Smooth muscle cell (in vitro differentiated cells): ENCODE measurements around the gene OR5H1. TPM values are rescaled to one million over a fixed set of nuclear protein-coding genes. Genes with fewer than 3 reads are reported as not detected.

ENCODE experiments used
- DNase-seq: peaks from one replicate; lab custom pipeline; 2025; ENCODE audit not compliant: unreplicated experiment; lab: John Stamatoyannopoulos, UW
- H2AFZ ChIP-seq: fragments of 200-600 bp; sonication (generic); 2 replicates; pipeline ENCODE4 v1.6.0; 2016; ENCODE audit warnings: antibody characterized with exemption, low read depth, mild to moderate bottlenecking
- H3F3A ChIP-seq: fragments of 200-600 bp; sonication (generic); 2 replicates; pipeline ENCODE4 v1.6.0; 2017; ENCODE audit warnings: antibody characterized with exemption, low read depth
- H3K27ac ChIP-seq: fragments of 200-600 bp; sonication (generic); 2 replicates; pipeline ENCODE4 v1.5.1; 2016; ENCODE audit warnings: low read depth, mild to moderate bottlenecking
- H3K27me3 ChIP-seq: fragments of 200-600 bp; sonication (generic); 2 replicates; pipeline ENCODE4 v1.6.1; 2016; ENCODE audit warnings: low read depth, mild to moderate bottlenecking
- H3K36me3 ChIP-seq: fragments of 200-600 bp; sonication (generic); 2 replicates; pipeline ENCODE4 v1.5.1; 2016; ENCODE audit warnings: low read depth
- H3K4me1 ChIP-seq: fragments of 200-600 bp; sonication (generic); 2 replicates; pipeline ENCODE4 v1.5.1; 2016; ENCODE audit warnings: low read depth
- H3K4me2 ChIP-seq: fragments of 200-600 bp; sonication (generic); 2 replicates; pipeline ENCODE4 v1.6.0; 2016; ENCODE audit warnings: mild to moderate bottlenecking
- H3K4me3 ChIP-seq: fragments of 200-600 bp; sonication (generic); 2 replicates; pipeline ENCODE4 v1.5.1; 2016; ENCODE audit warnings: mild to moderate bottlenecking
- H3K79me2 ChIP-seq: fragments of 200-600 bp; sonication (generic); 2 replicates; pipeline ENCODE4 v1.6.0; 2016; ENCODE audit warnings: low read depth, mild to moderate bottlenecking
- H3K9ac ChIP-seq: fragments of 200-600 bp; sonication (generic); 2 replicates; pipeline ENCODE4 v1.6.0; 2016; ENCODE audit warnings: low read depth
- H3K9me3 ChIP-seq: fragments of 200-600 bp; sonication (generic); replicated peaks from 2 replicates; pipeline ENCODE4 v1.5.1; 2016; ENCODE audit warnings: low read depth
- H4K20me1 ChIP-seq: fragments of 200-600 bp; sonication (generic); 2 replicates; pipeline ENCODE4 v1.6.0; 2016; ENCODE audit warnings: low read depth
- WGBS: methylation state at CpG from one replicate; pipeline ENCODE4 v1.1.7; 2016; ENCODE audit warnings: low lambda C conversion rate; 5-methylcytosine and 5-hydroxymethylcytosine counted together
- polyA plus RNA-seq: library from polyadenylated mRNA; unstranded; fragments of >200 nt; fragmentation: Nextera tagmentation; extraction: Ambion mirVana; gene quantifications from 2 replicates; pipeline ENCODE4 v1.2.1, GENCODE V29; 2016
- total RNA-seq: library from RNA; depleted of rRNA; stranded (reverse); fragments of >200 nt; gene quantifications from 2 replicates; pipeline ENCODE4 v1.2.3, GENCODE V29; 2014
- TF ChIP-seq, protein P1 (sequence below): fragments of 200-600 bp; sonication (generic); IDR thresholded peaks from 2 replicates; pipeline ENCODE4 v1.5.1; 2017; ENCODE audit warnings: borderline replicate concordance, mild to moderate bottlenecking, antibody characterized with exemption; ENCODE audit not compliant: insufficient read depth, poor library complexity, severe bottlenecking

The OR5H1 gene
- total and polyA plus RNA-seq, 2 experiments from 2014 or later: not detected

DNA sequence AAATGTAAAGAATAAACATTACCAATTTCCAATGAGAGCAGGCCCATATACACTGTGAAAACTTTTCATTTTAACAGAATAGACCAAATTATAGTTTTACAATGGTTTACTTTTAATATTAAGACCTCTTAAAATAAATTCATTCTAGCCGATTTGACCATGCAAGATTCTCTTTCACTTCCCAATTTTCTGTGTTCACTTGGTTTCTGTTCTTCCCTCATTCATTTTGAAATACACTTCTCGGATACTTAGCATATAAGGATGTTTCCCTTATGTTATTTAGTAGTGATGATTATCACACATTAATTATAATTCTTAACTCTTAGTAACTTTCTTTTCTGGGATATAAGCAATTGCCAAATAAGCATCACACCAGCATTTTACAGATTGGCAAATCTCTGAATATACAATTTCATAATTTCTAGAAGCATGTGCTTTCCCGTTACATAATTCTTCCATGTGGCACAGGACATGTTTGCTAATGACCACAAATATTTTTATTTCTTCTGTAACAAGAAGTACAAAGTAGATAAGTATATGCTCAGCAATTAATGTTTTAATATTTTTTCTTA is 49.9 kb downstream of the OR5H1 start:
- Histone ChIP-seq H3F3A (no peaks in the 10 kb centered on the region), H3K9me3 (no peaks in the 10 kb centered on the region), H3K36me3 (no peaks in the 10 kb centered on the region), H3K27me3 (no peaks in the 10 kb centered on the region), H4K20me1 (no peaks in the 10 kb centered on the region), H2AFZ (no peak overlapping the region), H3K27ac (no peak overlapping the region), H3K9ac (no peak overlapping the region), H3K4me1 (no peaks in the 10 kb centered on the region), H3K4me2 (no peak overlapping the region), H3K4me3 (no peak overlapping the region), H3K79me2 (no peaks in the 10 kb centered on the region)
- TF ChIP-seq, protein P1, sequence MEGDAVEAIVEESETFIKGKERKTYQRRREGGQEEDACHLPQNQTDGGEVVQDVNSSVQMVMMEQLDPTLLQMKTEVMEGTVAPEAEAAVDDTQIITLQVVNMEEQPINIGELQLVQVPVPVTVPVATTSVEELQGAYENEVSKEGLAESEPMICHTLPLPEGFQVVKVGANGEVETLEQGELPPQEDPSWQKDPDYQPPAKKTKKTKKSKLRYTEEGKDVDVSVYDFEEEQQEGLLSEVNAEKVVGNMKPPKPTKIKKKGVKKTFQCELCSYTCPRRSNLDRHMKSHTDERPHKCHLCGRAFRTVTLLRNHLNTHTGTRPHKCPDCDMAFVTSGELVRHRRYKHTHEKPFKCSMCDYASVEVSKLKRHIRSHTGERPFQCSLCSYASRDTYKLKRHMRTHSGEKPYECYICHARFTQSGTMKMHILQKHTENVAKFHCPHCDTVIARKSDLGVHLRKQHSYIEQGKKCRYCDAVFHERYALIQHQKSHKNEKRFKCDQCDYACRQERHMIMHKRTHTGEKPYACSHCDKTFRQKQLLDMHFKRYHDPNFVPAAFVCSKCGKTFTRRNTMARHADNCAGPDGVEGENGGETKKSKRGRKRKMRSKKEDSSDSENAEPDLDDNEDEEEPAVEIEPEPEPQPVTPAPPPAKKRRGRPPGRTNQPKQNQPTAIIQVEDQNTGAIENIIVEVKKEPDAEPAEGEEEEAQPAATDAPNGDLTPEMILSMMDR: no peak
- 88% methylated on average over 3 of the region's 3 CpGs for WGBS
- no peak for DNase-seq

DNA sequence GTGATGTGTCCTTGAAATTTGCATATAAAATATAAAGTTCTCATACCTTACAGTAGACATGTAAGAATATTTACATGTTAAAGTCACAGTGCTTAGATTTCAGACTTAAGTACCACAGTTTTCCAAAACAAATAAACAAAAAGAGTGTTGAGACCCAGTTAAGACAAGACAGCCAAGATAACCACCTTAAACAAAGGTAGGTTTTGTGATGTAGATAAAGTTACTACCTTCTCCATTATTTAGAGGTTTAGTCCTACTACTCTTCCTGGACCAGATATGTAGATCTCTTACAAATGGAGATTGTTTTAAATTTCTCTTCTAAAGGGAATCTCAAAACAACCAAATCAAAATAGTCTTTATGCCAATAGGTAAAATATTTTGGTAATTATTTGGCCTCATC is 51.7 kb downstream of the OR5H1 start:
- Histone ChIP-seq H3K79me2 (no peaks in the 10 kb centered on the region), H3K4me1 (no peaks in the 10 kb centered on the region), H3K9ac (no peak overlapping the region), H2AFZ (no peak overlapping the region), H4K20me1 (no peaks in the 10 kb centered on the region), H3K9me3 (no peaks in the 10 kb centered on the region), H3K27ac (no peak overlapping the region), H3K4me3 (no peak overlapping the region), H3F3A (no peaks in the 10 kb centered on the region), H3K27me3 (no peaks in the 10 kb centered on the region), H3K36me3 (no peaks in the 10 kb centered on the region), H3K4me2 (no peak overlapping the region)
- no peak for DNase-seq
- TF ChIP-seq, protein P1: no peak

GRCh38 chr3:98185180-98185579 is 54.7 kb downstream of the OR5H1 start:
- H2AFZ ChIP-seq: no peak overlapping the region
- no peak for DNase-seq
- no peak overlapping the region for H3K4me3 ChIP-seq
- no peaks in the 10 kb centered on the region for H3K79me2 ChIP-seq
- H3K4me1 ChIP-seq: no peaks in the 10 kb centered on the region
- H3K4me2 ChIP-seq: no peak overlapping the region
- no peaks in the 10 kb centered on the region for H3F3A ChIP-seq
- no peaks in the 10 kb centered on the region for H3K27me3 ChIP-seq
- TF ChIP-seq, protein P1: peak; percentile 12
- no peaks in the 10 kb centered on the region for H4K20me1 ChIP-seq
- H3K9me3 ChIP-seq: no peaks in the 10 kb centered on the region
- no peak overlapping the region for H3K27ac ChIP-seq
- no peaks in the 10 kb centered on the region for H3K36me3 ChIP-seq
- H3K9ac ChIP-seq: no peak overlapping the region

Other genes starting within 250 kb of the OR5H1 start
- 13.0 and 17.8 TPM in 2 replicates for gene RIOX2, start 158.3 kb upstream of the OR5H1 start, total RNA-seq
- 8.9 and 14.6 TPM in 2 replicates for gene RIOX2, start 158.3 kb upstream of the OR5H1 start, polyA plus RNA-seq
- gene GABRR3, start 95.4 kb upstream of the OR5H1 start, total RNA-seq: not detected in 2 replicates
- not detected in 2 replicates for gene GABRR3, start 95.4 kb upstream of the OR5H1 start, polyA plus RNA-seq
- not detected in 2 replicates for gene OR5AC2, start 43.5 kb upstream of the OR5H1 start, total RNA-seq
- not detected in 2 replicates for gene OR5AC2, start 43.5 kb upstream of the OR5H1 start, polyA plus RNA-seq
- gene OR5H14, start 16.8 kb downstream of the OR5H1 start, total RNA-seq: not detected in 2 replicates
- not detected in 2 replicates for gene OR5H14, start 16.8 kb downstream of the OR5H1 start, polyA plus RNA-seq
- not detected in 2 replicates for gene OR5H15, start 36.0 kb downstream of the OR5H1 start, total RNA-seq
- gene OR5H15, start 36.0 kb downstream of the OR5H1 start, polyA plus RNA-seq: not detected in 2 replicates
- gene OR5H6, start 133.5 kb downstream of the OR5H1 start, total RNA-seq: not detected in 2 replicates
- not detected in 2 replicates for gene OR5H6, start 133.5 kb downstream of the OR5H1 start, polyA plus RNA-seq
- gene OR5H2, start 151.8 kb downstream of the OR5H1 start, total RNA-seq: not detected in 2 replicates
- gene OR5H2, start 151.8 kb downstream of the OR5H1 start, polyA plus RNA-seq: not detected in 2 replicates
- gene OR5K4, start 223.1 kb downstream of the OR5H1 start, total RNA-seq: not detected in 2 replicates
- not detected in 2 replicates for gene OR5K4, start 223.1 kb downstream of the OR5H1 start, polyA plus RNA-seq